Measurements from ENCODE around the gene SRMS. TPM values are rescaled to one million over a fixed set of nuclear protein-coding genes. Genes with fewer than 3 reads are reported as not detected.

SRMS gene
- total RNA-seq, 1 donor from 2014 or later, result not detected

Other genes with a start within 250 kb of the SRMS start
- 1.8 and 9.1 TPM in 2 replicates for gene CHRNA4, start 186.4 kb downstream of the SRMS start, total RNA-seq (ENCODE audit: low replicate concordance)
- 4.4 and 47.3 TPM in 2 replicates for gene KCNQ2, start 75.1 kb downstream of the SRMS start, total RNA-seq (ENCODE audit: low replicate concordance)
- gene EEF1A2, start 48.7 kb downstream of the SRMS start, total RNA-seq (ENCODE audit: low replicate concordance), result 20.5 and 30.2 TPM in 2 replicates
- 280 and 422 TPM in 2 replicates for gene PPDPF, start 27.0 kb downstream of the SRMS start, total RNA-seq (ENCODE audit: low replicate concordance)
- gene PTK6, start 10.4 kb downstream of the SRMS start, total RNA-seq (ENCODE audit: low replicate concordance), result 0.12 and 0.21 TPM in 2 replicates
- gene FNDC11, start 6.4 kb upstream of the SRMS start, total RNA-seq (ENCODE audit: low replicate concordance), result 0.52 and 1.4 TPM in 2 replicates
- 24.2 and 43.1 TPM in 2 replicates for gene HELZ2, start 26.5 kb upstream of the SRMS start, total RNA-seq (ENCODE audit: low replicate concordance)
- 11.9 and 13.9 TPM in 2 replicates for gene GMEB2, start 79.4 kb upstream of the SRMS start, total RNA-seq (ENCODE audit: low replicate concordance)
- gene STMN3, start 105.7 kb upstream of the SRMS start, total RNA-seq (ENCODE audit: low replicate concordance), result 38.9 and 40.8 TPM in 2 replicates
- 20.7 and 39.2 TPM in 2 replicates for gene RTEL1, start 110.6 kb upstream of the SRMS start, total RNA-seq (ENCODE audit: low replicate concordance)
- not detected in 2 replicates for gene TNFRSF6B, start 148.9 kb upstream of the SRMS start, total RNA-seq (ENCODE audit: low replicate concordance)
- gene ARFRP1, start 160.2 kb upstream of the SRMS start, total RNA-seq (ENCODE audit: low replicate concordance), result 37.2 and 45.0 TPM in 2 replicates
- gene ZGPAT, start 160.3 kb upstream of the SRMS start, total RNA-seq (ENCODE audit: low replicate concordance), result 28.7 and 32.8 TPM in 2 replicates
- 6.3 and 11.3 TPM in 2 replicates for gene LIME1, start 188.9 kb upstream of the SRMS start, total RNA-seq (ENCODE audit: low replicate concordance)
- 52.6 and 75.6 TPM in 2 replicates for gene SLC2A4RG, start 192.0 kb upstream of the SRMS start, total RNA-seq (ENCODE audit: low replicate concordance)

Measured in type B pancreatic cell (in vitro differentiated cells).